ENCODE measurements around the gene FAM111A. TPM values are rescaled to one million over a fixed set of nuclear protein-coding genes. Genes with fewer than 3 reads are reported as not detected.

The FAM111A gene
- total RNA-seq, 1 experiment from 2014 or later = 20.1 TPM

GRCh38 chr11:59138643-59139042, 4.0 kb upstream of the FAM111A start:
- no CpG with 5 or more reads among the region's 2 CpGs for WGBS (ENCODE audit: extremely low coverage, insufficient read length, low lambda C conversion rate)
- H3K9me3 Mint-ChIP-seq = peaks cover 7 to 9% of the 10 kb centered on the region in 2 experiments; a peak in 4 of 5 replicates
- H3K4me1 Mint-ChIP-seq = peaks cover 22 to 25% of the 10 kb centered on the region in 2 experiments
- no peak overlapping the region for H2AK5ac ChIP-seq (ENCODE audit: insufficient read length, low read length)
- no peaks in the 10 kb centered on the region for H3K79me2 ChIP-seq (ENCODE audit: insufficient read depth, low read length)
- no peak overlapping the region for H3K14ac ChIP-seq (ENCODE audit: insufficient read depth, low read length)
- no peaks in the 10 kb centered on the region for H3K79me1 ChIP-seq (ENCODE audit: insufficient read depth, low read depth, low read length, poor library complexity, severe bottlenecking)
- peaks cover 6 to 23% (median 11%) of the 10 kb centered on the region in 3 experiments for H3K36me3 Mint-ChIP-seq (ENCODE audit: insufficient read depth in 1 of 3, low read depth in 3 of 3)
- H4K5ac ChIP-seq (ENCODE audit: insufficient read length, low read depth, low read length) = no peak overlapping the region
- no peak overlapping the region for H3T11ph ChIP-seq (ENCODE audit: low read length)
- no peak overlapping the region for H3K27ac ChIP-seq (ENCODE audit: insufficient read length, low read depth, low read length)
- no peak overlapping the region for H2BK15ac ChIP-seq (ENCODE audit: low read depth, low read length)
- no peaks in the 10 kb centered on the region for H3K27me3 ChIP-seq (ENCODE audit: insufficient read depth, low read length)
- H3K27me3 Mint-ChIP-seq (ENCODE audit: low read depth) = peaks cover 12% of the 10 kb centered on the region
- no peak overlapping the region for H3K4me2 ChIP-seq (ENCODE audit: insufficient read depth, insufficient read length, low read length)
- no peak overlapping the region for H3K23ac ChIP-seq (ENCODE audit: insufficient read length, low read depth, low read length)
- DNase-seq = no peak
- no peak overlapping the region for H2BK5ac ChIP-seq (ENCODE audit: insufficient read length, low read length)
- H2BK120ac ChIP-seq (ENCODE audit: low read depth, low read length, poor library complexity, severe bottlenecking) = no peak overlapping the region
- H3K27ac Mint-ChIP-seq = no peak overlapping the region
- no peak overlapping the region for H3K4ac ChIP-seq (ENCODE audit: low read depth, low read length)
- H3K23me2 ChIP-seq (ENCODE audit: insufficient read length, low read depth, low read length, poor library complexity, severe bottlenecking) = no peaks in the 10 kb centered on the region
- no peak overlapping the region for H3K18ac ChIP-seq (ENCODE audit: insufficient read length, low read depth, low read length)
- no peak overlapping the region for H2AFZ ChIP-seq (ENCODE audit: low read length)
- no peak overlapping the region for H4K8ac ChIP-seq (replicated peaks; ENCODE audit: insufficient read length, low read depth, low read length)
- no peaks in the 10 kb centered on the region; the same call in 1 of the 2 replicates for H3K4me1 ChIP-seq (ENCODE audit: insufficient read depth, low read length)
- H4K91ac ChIP-seq (ENCODE audit: insufficient read length, low read depth, low read length) = no peak overlapping the region
- H3K4me3 Mint-ChIP-seq = no peak overlapping the region
- H4K20me1 ChIP-seq (ENCODE audit: control insufficient read depth, insufficient read depth, insufficient read length) = no peaks in the 10 kb centered on the region
- TF ChIP-seq CTCF (conservative IDR thresholded peaks at IDR 0.05) = no peak
- H2BK20ac ChIP-seq (ENCODE audit: low read depth, low read length, poor library complexity, severe bottlenecking) = no peak overlapping the region
- no peak overlapping the region for H2BK12ac ChIP-seq (ENCODE audit: insufficient read length, low read depth, low read length)
- H3K9ac ChIP-seq (ENCODE audit: extremely low read depth, insufficient read length, low read length) = no peak overlapping the region
- H3K9me3 ChIP-seq (ENCODE audit: control insufficient read depth, low read depth, low read length) = no peaks in the 10 kb centered on the region
- no peak overlapping the region for H3K56ac ChIP-seq (ENCODE audit: insufficient read length, low read depth, low read length)
